ENCODE data around the gene OLFML3.

GRCh38 chr1:114025609-114026401 lies 46.5 kb downstream of the OLFML3 start:
- TF ChIP-seq CTCF (IDR thresholded peaks at IDR 0.05; ENCODE audit: low read depth, low read length) (no peak), EZH2phosphoT487 (IDR thresholded peaks at IDR 0.05; ENCODE audit: low read depth) (no peak)

Data from OCI-LY3 (cell line).